HCT116 (cell line): ENCODE data around the gene CD96. TPM values are rescaled to one million over a fixed set of nuclear protein-coding genes. Genes with fewer than 3 reads are reported as not detected.

ENCODE experiments used
- ATAC-seq: fragments of 200-7000 bp; cut with Tn5 transposase; 2 replicates; pipeline ENCODE4 v1.9.1; 2020; ENCODE audit warnings: mild to moderate bottlenecking, moderate library complexity
- BruUV-seq: library from RNA; stranded (reverse); fragments of 400-500 nt; replicated peaks from 2 replicates; lab custom pipeline; 2021; lab: Mats Ljungman, UMichigan
- CTCF ChIA-PET: fragments of 300-600 bp; sonication (Branson Sonifier 250); formaldehyde crosslinking; loops from one replicate; lab custom pipeline; 2021; ENCODE audit warnings: antibody characterized with exemption; lab: Charles Lee
- POLR2A ChIA-PET: fragments of 300-600, 350-600 bp; sonication (Branson Sonifier 250); formaldehyde crosslinking; loops from one replicate; lab custom pipeline; 2021; ENCODE audit warnings: antibody characterized with exemption; lab: Charles Lee
- RAD21 ChIA-PET, 2 experiments: fragments of 300-600 bp; sonication (Branson Sonifier 250); formaldehyde crosslinking; loops; one replicate each; lab custom pipeline; 2023; ENCODE audit warnings: low total read pairs in 2 of 2; ENCODE audit not compliant: uncharacterized antibody in 2 of 2, unreplicated experiment in 2 of 2, low non-redundant PET in 1 of 2; lab: Charles Lee
- DNase-seq: peaks from one replicate; pipeline ENCODE4 v3.0.0-alpha.2; 2010; ENCODE audit warnings: low read depth, low spot score
- H2AFZ ChIP-seq: fragments of 200-600 bp; shearing (Covaris generic), sonication (generic); 2 replicates; pipeline ENCODE4 v1.6.1; 2017; ENCODE audit warnings: low read depth, mixed run types, mixed read lengths, antibody characterized with exemption, low read length; ENCODE audit not compliant: poor library complexity, severe bottlenecking
- H3K27ac ChIP-seq: 2 replicates; pipeline ENCODE4 v1.5.1; 2012; ENCODE audit warnings: low read depth, low read length
- H3K27me3 ChIP-seq: fragments of 200-600 bp; sonication (generic); 2 replicates; pipeline ENCODE4 v1.6.1; 2016; ENCODE audit warnings: mixed run types, low read length, mixed read lengths; ENCODE audit not compliant: insufficient read depth
- H3K36me3 ChIP-seq, 2 experiments: fragments of 200-500 bp in 1 of 2; fragments of 200-600 bp in 1 of 2; sonication (Bioruptor generic) in 1 of 2; sonication (generic) in 1 of 2; 2 replicates each; pipeline versions ENCODE4 v1.5.1 to v1.6.1; 2014 to 2016; ENCODE audit warnings: low read length in 2 of 2, inconsistent platforms in 1 of 2, mixed read lengths in 1 of 2, mixed run types in 1 of 2; ENCODE audit not compliant: insufficient read depth in 2 of 2, control insufficient read depth in 1 of 2
- H3K4me1 ChIP-seq, 2 experiments: fragments of 200-600 bp in 1 of 2; sonication (generic) in 1 of 2; 2 replicates each; pipeline versions ENCODE4 v1.5.1 to v1.6.1; 2012 to 2017; ENCODE audit warnings: low read length in 2 of 2, inconsistent platforms in 1 of 2, mild to moderate bottlenecking in 1 of 2, mixed read lengths in 1 of 2, mixed run types in 1 of 2, moderate library complexity in 1 of 2; ENCODE audit not compliant: insufficient read depth in 2 of 2, control insufficient read depth in 1 of 2
- H3K4me2 ChIP-seq: fragments of 200-600 bp; sonication (generic); 2 replicates; pipeline ENCODE4 v1.6.1; 2017; ENCODE audit warnings: mixed run types, low read length, mixed read lengths
- H3K4me3 ChIP-seq, 2 experiments: fragments of 200-600 bp in 1 of 2; sonication (generic) in 1 of 2; replicated peaks in 1 of 2; 2 replicates each; pipeline ENCODE4 v1.5.1; 2011 to 2016; ENCODE audit warnings: low read length in 2 of 2, control low read depth in 1 of 2, low read depth in 1 of 2, mild to moderate bottlenecking in 1 of 2, mixed read lengths in 1 of 2, mixed run types in 1 of 2
- H3K79me2 ChIP-seq: fragments of 200-600 bp; sonication (generic); 2 replicates; pipeline ENCODE4 v1.6.1; 2017; ENCODE audit warnings: mild to moderate bottlenecking, mixed run types, low read length, moderate library complexity, mixed read lengths; ENCODE audit not compliant: insufficient read depth
- H3K9ac ChIP-seq: fragments of 200-600 bp; sonication (generic); 2 replicates; pipeline ENCODE4 v1.6.1; 2016; ENCODE audit warnings: low read length, mixed read lengths
- H3K9me2 ChIP-seq: fragments of 200-600 bp; sonication (generic), shearing (Covaris generic); 2 replicates; pipeline ENCODE4 v1.6.1; 2017; ENCODE audit warnings: mixed run types, mild to moderate bottlenecking, moderate library complexity; ENCODE audit not compliant: insufficient read depth
- H3K9me3 ChIP-seq, 2 experiments: fragments of 200-500 bp in 1 of 2; fragments of 200-600 bp in 1 of 2; sonication (Bioruptor generic) in 1 of 2; sonication (generic) in 1 of 2; 2 replicates each; pipeline ENCODE4 v1.6.1; 2014 to 2017; ENCODE audit warnings: low read length in 2 of 2, mixed read lengths in 2 of 2, inconsistent platforms in 1 of 2, low read depth in 1 of 2, mild to moderate bottlenecking in 1 of 2, mixed run types in 1 of 2, moderate library complexity in 1 of 2; ENCODE audit not compliant: control insufficient read depth in 1 of 2, insufficient read depth in 1 of 2
- H4K20me1 ChIP-seq: fragments of 200-600 bp; sonication (generic), shearing (Covaris generic); 2 replicates; pipeline ENCODE4 v1.6.1; 2017; ENCODE audit warnings: mixed run types, mild to moderate bottlenecking, moderate library complexity; ENCODE audit not compliant: insufficient read depth
- CEBPB ChIP-seq: IDR thresholded peaks from 2 replicates; pipeline ENCODE4 v1.6.1; 2012; ENCODE audit warnings: low read depth
- EZH2 ChIP-seq: fragments of 200-600 bp; sonication (generic); IDR thresholded peaks from 2 replicates; pipeline ENCODE4 v1.6.1; 2017; ENCODE audit warnings: antibody characterized with exemption, mixed run types
- FOSL1 ChIP-seq: IDR thresholded peaks from 2 replicates; pipeline ENCODE4 v1.6.1; 2012; ENCODE audit warnings: low read depth
- POLR2AphosphoS5 ChIP-seq: IDR thresholded peaks from 2 replicates; pipeline ENCODE4 v1.6.1; 2011; ENCODE audit warnings: mild to moderate bottlenecking, low read depth, low read length, moderate library complexity
- RAD21 ChIP-seq: IDR thresholded peaks from 2 replicates; pipeline ENCODE4 v1.6.1; 2012; ENCODE audit warnings: low read depth, mild to moderate bottlenecking
- REST ChIP-seq: IDR thresholded peaks from 2 replicates; pipeline ENCODE4 v1.6.1; 2012; ENCODE audit warnings: low read depth
- SIN3A ChIP-seq: IDR thresholded peaks from 2 replicates; pipeline ENCODE4 v1.6.1; 2012; ENCODE audit warnings: low read depth
- SP1 ChIP-seq: IDR thresholded peaks from 2 replicates; pipeline ENCODE4 v1.6.1; 2012; ENCODE audit warnings: low read depth
- SRF ChIP-seq: IDR thresholded peaks from 2 replicates; pipeline ENCODE4 v1.6.1; 2012; ENCODE audit warnings: low read depth
- YY1 ChIP-seq: IDR thresholded peaks from 2 replicates; pipeline ENCODE4 v1.6.1; 2011; ENCODE audit warnings: low read length, low read depth, moderate library complexity, mild to moderate bottlenecking; ENCODE audit not compliant: insufficient replicate concordance; ENCODE audit errors: extremely low read depth
- ZBTB33 ChIP-seq: IDR thresholded peaks from 2 replicates; pipeline ENCODE4 v1.6.1; 2011; ENCODE audit warnings: mild to moderate bottlenecking, low read length, moderate library complexity; ENCODE audit not compliant: insufficient replicate concordance; ENCODE audit errors: extremely low read depth
- ZFX ChIP-seq: fragments of 450-650 bp; IDR thresholded peaks from 2 replicates; pipeline ENCODE4 v1.6.1; 2017
- ZNF274 ChIP-seq: fragments of 200-500 bp; sonication (Bioruptor generic); IDR thresholded peaks from 2 replicates; pipeline ENCODE4 v1.6.1; 2014; ENCODE audit warnings: mild to moderate bottlenecking, low read depth, low read length, inconsistent platforms
- intact Hi-C: fragments of 100-400 bp; cut with micrococcal nuclease; formaldehyde crosslinking; loops from 2 replicates; pipeline ENCODE4 v1.10.0; 2022
- total RNA-seq: library from RNA; stranded (reverse); gene quantifications from one replicate; pipeline ENCODE4 v1.2.1, GENCODE V29; 2021; ENCODE audit not compliant: unreplicated experiment

CD96 gene
- total RNA-seq, 1 experiment from 2014 or later: 0.42 TPM

- Histone ChIP-seq H3K36me3 (no peaks in the 10 kb centered on the region), H3K9me3 (peaks cover 0 to 14% of the 10 kb centered on the region in 2 experiments; a peak in 1 of 4 replicates), H3K4me1 (peaks cover 6 to 39% of the 10 kb centered on the region in 2 experiments), H3K4me3 (no peak overlapping the region), H4K20me1 (no peaks in the 10 kb centered on the region), H2AFZ (no peak overlapping the region), H3K27ac (no peak overlapping the region), H3K79me2 (no peaks in the 10 kb centered on the region), H3K9ac (no peak overlapping the region), H3K9me2 (no peaks in the 10 kb centered on the region), H3K27me3 (no peaks in the 10 kb centered on the region), H3K4me2 (no peak overlapping the region)
- intact Hi-C loops: no loop called here
- POLR2A ChIA-PET: no interaction called here
- RAD21 ChIA-PET: no interaction called here
- no TSS peak for BruUV-seq
- no peak for TF ChIP-seq CEBPB
- TF ChIP-seq YY1: no peak
- no peak for TF ChIP-seq SIN3A
- no peak for TF ChIP-seq ZBTB33
- TF ChIP-seq POLR2AphosphoS5: no peak
- TF ChIP-seq FOSL1: no peak
- no peak for TF ChIP-seq ZNF274
- TF ChIP-seq REST: no peak
- TF ChIP-seq RAD21: no peak
- no peak for TF ChIP-seq SRF
- TF ChIP-seq ZFX: no peak
- no peak for TF ChIP-seq SP1
- no peak for TF ChIP-seq EZH2
- CTCF ChIA-PET: no interaction called here
- no peak for DNase-seq
- ATAC-seq: no peak
Measured at GRCh38 chr3:111613294-111613693, 71.3 kb downstream of the CD96 start.
